GM23338 (cell line): ENCODE results near the gene CCN5. TPM values are rescaled to one million over a fixed set of nuclear protein-coding genes. Genes with fewer than 3 reads are reported as not detected.

ENCODE experiments used
- ATAC-seq: fragments of 200-7000 bp; cut with Tn5 transposase; 3 replicates; pipeline ENCODE4 v1.9.1; 2020
- DNase-seq: peaks from one replicate; pipeline ENCODE4 v3.0.0-alpha.2; 2015; ENCODE audit warnings: low spot score
- H2AFZ ChIP-seq: fragments of 200-600 bp; sonication (generic); 2 replicates; pipeline ENCODE4 v1.8.0; 2016; ENCODE audit warnings: antibody characterized with exemption, mild to moderate bottlenecking, moderate library complexity
- H3F3A ChIP-seq: fragments of 200-600 bp; sonication (generic); replicated peaks from 2 replicates; pipeline ENCODE4 v1.8.0; 2017; ENCODE audit warnings: antibody characterized with exemption, mixed run types, low read depth
- H3K27ac ChIP-seq: fragments of 200-600 bp; sonication (generic); 2 replicates; pipeline ENCODE4 v1.6.1; 2016; ENCODE audit warnings: low read depth
- H3K27me3 ChIP-seq: fragments of 200-600 bp; sonication (generic); 2 replicates; pipeline ENCODE4 v1.8.0; 2016; ENCODE audit warnings: mild to moderate bottlenecking, mixed run types, moderate library complexity; ENCODE audit not compliant: insufficient read depth
- H3K36me3 ChIP-seq: fragments of 200-600 bp; sonication (generic); 2 replicates; pipeline ENCODE4 v1.8.0; 2016; ENCODE audit warnings: mild to moderate bottlenecking; ENCODE audit not compliant: insufficient read depth
- H3K4me1 ChIP-seq: fragments of 200-600 bp; sonication (generic); 2 replicates; pipeline ENCODE4 v1.8.0; 2016; ENCODE audit warnings: mild to moderate bottlenecking, moderate library complexity; ENCODE audit not compliant: insufficient read depth
- H3K4me2 ChIP-seq: fragments of 200-600 bp; sonication (generic); 2 replicates; pipeline ENCODE4 v1.7.1; 2017; ENCODE audit warnings: mixed run types
- H3K4me3 ChIP-seq: fragments of 200-600 bp; sonication (generic); 2 replicates; pipeline ENCODE4 v1.6.1; 2016; ENCODE audit warnings: mixed run types
- H3K79me2 ChIP-seq: fragments of 200-600 bp; sonication (generic); replicated peaks from 2 replicates; pipeline ENCODE4 v1.8.0; 2017; ENCODE audit warnings: mild to moderate bottlenecking; ENCODE audit not compliant: insufficient read depth
- H3K9me2 ChIP-seq: fragments of 200-600 bp; sonication (generic); 2 replicates; pipeline ENCODE4 v1.8.0; 2017; ENCODE audit not compliant: insufficient read depth
- H4K20me1 ChIP-seq: fragments of 200-600 bp; sonication (generic); replicated peaks from 2 replicates; pipeline ENCODE4 v1.8.0; 2017; ENCODE audit warnings: mild to moderate bottlenecking; ENCODE audit not compliant: insufficient read depth
- H3K27ac Mint-ChIP-seq: 2 replicates; pipeline ENCODE4 v1.8.0; 2020; ENCODE audit warnings: inconsistent platforms, mild to moderate bottlenecking, moderate library complexity, mixed read lengths
- H3K27me3 Mint-ChIP-seq: 3 replicates; pipeline ENCODE4 v1.8.0; 2022; ENCODE audit warnings: low read depth, mild to moderate bottlenecking, moderate library complexity, mixed read lengths, inconsistent platforms; ENCODE audit not compliant: insufficient read depth, poor library complexity
- H3K36me3 Mint-ChIP-seq: 3 replicates; pipeline ENCODE4 v1.8.0; 2021; ENCODE audit warnings: low read depth, mild to moderate bottlenecking, inconsistent platforms, moderate library complexity, mixed read lengths
- H3K4me1 Mint-ChIP-seq: 3 replicates; pipeline ENCODE4 v1.8.0; 2020; ENCODE audit warnings: mild to moderate bottlenecking, inconsistent platforms, mixed read lengths
- H3K4me3 Mint-ChIP-seq: 3 replicates; pipeline ENCODE4 v1.8.0; 2021; ENCODE audit warnings: moderate library complexity, mild to moderate bottlenecking, inconsistent platforms, mixed read lengths
- H3K9me3 Mint-ChIP-seq: 3 replicates; pipeline ENCODE4 v1.8.0; 2020; ENCODE audit warnings: moderate library complexity, mild to moderate bottlenecking, inconsistent platforms, mixed read lengths
- CREB1 ChIP-seq: fragments of 250-450 bp; sonication (Bioruptor Pico); IDR thresholded peaks from 2 replicates; pipeline ENCODE4 v1.5.0; 2020; ENCODE audit warnings: low read depth, mild to moderate bottlenecking, moderate library complexity
- CTCF ChIP-seq, 2 experiments: fragments of 200-600 bp in 1 of 2; sonication (generic) in 1 of 2; conservative IDR thresholded peaks; 2 replicates each; pipeline versions ENCODE4 v1.5.1 to v1.6.1; 2016 to 2017; ENCODE audit warnings: antibody characterized with exemption in 2 of 2, low read depth in 2 of 2, mild to moderate bottlenecking in 2 of 2, moderate library complexity in 1 of 2
- ETS1 ChIP-seq: IDR thresholded peaks from 2 replicates; pipeline ENCODE4 v1.6.1; 2016; ENCODE audit warnings: antibody characterized with exemption
- EZH2phosphoT487 ChIP-seq: fragments of 200-600 bp; sonication (generic); IDR thresholded peaks from one replicate; pipeline ENCODE4 v1.8.1; 2018; ENCODE audit warnings: antibody characterized with exemption; ENCODE audit not compliant: unreplicated experiment
- NANOG ChIP-seq: IDR thresholded peaks from 2 replicates; pipeline ENCODE4 v1.6.1; 2016; ENCODE audit warnings: antibody characterized with exemption, borderline replicate concordance
- POLR2AphosphoS5 ChIP-seq: IDR thresholded peaks from 2 replicates; pipeline ENCODE4 v1.6.1; 2016; ENCODE audit warnings: antibody characterized with exemption, low read depth
- ZNF331 ChIP-seq: fragments of 250-450 bp; sonication (Bioruptor Pico); IDR thresholded peaks from 2 replicates; pipeline ENCODE4 v1.5.0; 2020; ENCODE audit warnings: low read depth, mild to moderate bottlenecking, moderate library complexity
- ZNF462 ChIP-seq: fragments of 250-450 bp; sonication (Bioruptor Pico); IDR thresholded peaks from 2 replicates; pipeline ENCODE4 v1.5.0; 2020; ENCODE audit warnings: mild to moderate bottlenecking, moderate library complexity
- polyA plus RNA-seq: library from polyadenylated mRNA; unstranded; fragments of >200 nt; fragmentation: Nextera tagmentation; extraction: Ambion mirVana; gene quantifications from 2 replicates; pipeline ENCODE4 v1.2.1, GENCODE V29; 2016
- total RNA-seq: library from RNA; depleted of rRNA; stranded (reverse); fragments of >200 nt; shearing (Covaris generic); gene quantifications from 2 replicates; pipeline ENCODE4 v1.2.3, GENCODE V29; 2014
- TF ChIP-seq, protein P1 (sequence below): IDR thresholded peaks from one replicate; pipeline ENCODE4 v1.6.1; 2018; ENCODE audit warnings: antibody characterized with exemption; ENCODE audit not compliant: unreplicated experiment

Gene CCN5
- total and polyA plus RNA-seq, 2 experiments from 2014 or later, result not detected

DNA sequence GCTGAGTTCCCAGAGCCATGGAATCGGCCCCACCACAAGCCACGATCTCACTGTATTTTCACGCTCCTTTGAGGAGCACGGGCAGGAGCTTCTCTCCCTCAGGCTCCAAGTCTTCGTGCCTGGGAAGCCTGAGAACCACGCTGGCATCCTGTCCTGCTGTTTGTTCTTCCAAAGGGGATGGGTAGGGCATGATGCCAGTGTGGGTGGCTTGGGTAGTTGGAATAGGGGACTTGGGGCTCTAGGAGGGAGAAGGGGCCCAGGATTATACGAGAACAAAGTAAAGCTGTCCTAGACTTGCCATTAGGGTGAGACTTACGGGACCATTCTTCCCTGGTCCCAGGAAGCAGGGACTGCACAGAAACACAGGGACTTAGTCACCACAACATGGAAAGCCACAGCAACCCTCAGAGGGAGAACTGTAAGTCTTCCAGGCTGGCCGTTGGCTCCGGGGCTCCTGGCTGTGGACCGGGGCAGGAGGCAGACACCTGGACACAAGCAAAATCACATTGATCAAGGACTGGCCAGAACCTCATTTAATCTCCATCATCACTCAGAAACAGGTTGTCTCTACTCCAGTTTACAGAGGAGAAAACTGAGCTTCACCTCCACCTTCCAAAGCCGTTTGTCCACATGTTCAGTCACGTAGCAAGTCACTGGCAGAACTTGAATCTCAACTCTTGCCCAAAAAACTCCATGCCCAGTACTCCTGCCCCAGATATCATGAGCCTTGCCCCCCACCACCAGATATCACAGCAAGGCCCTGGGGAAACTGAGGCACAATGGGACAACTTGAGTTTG lies 1.3 kb downstream of the CCN5 start:
- Histone ChIP-seq H3K4me3 (no peak overlapping the region), H3K4me2 (no peak overlapping the region), H3K4me1 (no peaks in the 10 kb centered on the region), H3K79me2 (no peaks in the 10 kb centered on the region), H3K27me3 (no peaks in the 10 kb centered on the region), H2AFZ (no peak overlapping the region), H3F3A (no peaks in the 10 kb centered on the region), H3K27ac (no peak overlapping the region), H3K9me2 (no peaks in the 10 kb centered on the region), H4K20me1 (no peaks in the 10 kb centered on the region), H3K36me3 (no peaks in the 10 kb centered on the region)
- TF ChIP-seq EZH2phosphoT487 (no peak), ETS1 (no peak), NANOG (no peak), POLR2AphosphoS5 (no peak), CREB1 (CRISPR knock-in tag) (no peak), ZNF462 (no peak), CTCF (conservative IDR thresholded peaks at IDR 0.05; ENCODE audit: low read depth in 2 of 2) (no peak), ZNF331 (CRISPR knock-in tag) (no peak)
- TF ChIP-seq, protein P1, sequence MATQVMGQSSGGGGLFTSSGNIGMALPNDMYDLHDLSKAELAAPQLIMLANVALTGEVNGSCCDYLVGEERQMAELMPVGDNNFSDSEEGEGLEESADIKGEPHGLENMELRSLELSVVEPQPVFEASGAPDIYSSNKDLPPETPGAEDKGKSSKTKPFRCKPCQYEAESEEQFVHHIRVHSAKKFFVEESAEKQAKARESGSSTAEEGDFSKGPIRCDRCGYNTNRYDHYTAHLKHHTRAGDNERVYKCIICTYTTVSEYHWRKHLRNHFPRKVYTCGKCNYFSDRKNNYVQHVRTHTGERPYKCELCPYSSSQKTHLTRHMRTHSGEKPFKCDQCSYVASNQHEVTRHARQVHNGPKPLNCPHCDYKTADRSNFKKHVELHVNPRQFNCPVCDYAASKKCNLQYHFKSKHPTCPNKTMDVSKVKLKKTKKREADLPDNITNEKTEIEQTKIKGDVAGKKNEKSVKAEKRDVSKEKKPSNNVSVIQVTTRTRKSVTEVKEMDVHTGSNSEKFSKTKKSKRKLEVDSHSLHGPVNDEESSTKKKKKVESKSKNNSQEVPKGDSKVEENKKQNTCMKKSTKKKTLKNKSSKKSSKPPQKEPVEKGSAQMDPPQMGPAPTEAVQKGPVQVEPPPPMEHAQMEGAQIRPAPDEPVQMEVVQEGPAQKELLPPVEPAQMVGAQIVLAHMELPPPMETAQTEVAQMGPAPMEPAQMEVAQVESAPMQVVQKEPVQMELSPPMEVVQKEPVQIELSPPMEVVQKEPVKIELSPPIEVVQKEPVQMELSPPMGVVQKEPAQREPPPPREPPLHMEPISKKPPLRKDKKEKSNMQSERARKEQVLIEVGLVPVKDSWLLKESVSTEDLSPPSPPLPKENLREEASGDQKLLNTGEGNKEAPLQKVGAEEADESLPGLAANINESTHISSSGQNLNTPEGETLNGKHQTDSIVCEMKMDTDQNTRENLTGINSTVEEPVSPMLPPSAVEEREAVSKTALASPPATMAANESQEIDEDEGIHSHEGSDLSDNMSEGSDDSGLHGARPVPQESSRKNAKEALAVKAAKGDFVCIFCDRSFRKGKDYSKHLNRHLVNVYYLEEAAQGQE, result no peak
- no peaks in the 10 kb centered on the region for H3K9me3 Mint-ChIP-seq
- H3K27me3 Mint-ChIP-seq, result peaks cover 9% of the 10 kb centered on the region
- H3K36me3 Mint-ChIP-seq, result no peaks in the 10 kb centered on the region
- ATAC-seq (no peak), DNase-seq (no peak)
- H3K4me1 Mint-ChIP-seq, result peaks cover 4% of the 10 kb centered on the region; the same call in 2 of the 3 replicates
- H3K4me3 Mint-ChIP-seq, result no peak overlapping the region
- H3K27ac Mint-ChIP-seq, result no peak overlapping the region
